ENCODE data around the gene ARHGAP44.

- TF ChIP-seq SUZ12 (IDR thresholded peaks at IDR 0.05; ENCODE audit: extremely low read depth, insufficient read depth, insufficient read length) (no peak), ZNF274 (IDR thresholded peaks at IDR 0.05; ENCODE audit: low read depth, low read length) (no peak)
Measured at GRCh38 chr17:12990926-12991325, 201.6 kb downstream of the ARHGAP44 start.
